Loucy (cell line): ENCODE results near the gene FAAH.

ENCODE experiments used
- H2AFZ ChIP-seq: fragments of 200-600 bp; sonication (generic); 2 replicates; pipeline ENCODE4 v1.6.0; 2016; ENCODE audit warnings: antibody characterized with exemption, mild to moderate bottlenecking, low read length, moderate library complexity
- H3F3A ChIP-seq: fragments of 200-600 bp; 2 replicates; pipeline ENCODE4 v1.6.0; 2016; ENCODE audit warnings: antibody characterized with exemption, low read depth, mild to moderate bottlenecking
- H3K27me3 ChIP-seq: fragments of 200-600 bp; sonication (generic); 2 replicates; pipeline ENCODE4 v1.6.1; 2014; ENCODE audit warnings: low read length, mild to moderate bottlenecking; ENCODE audit not compliant: insufficient read depth, poor library complexity, severe bottlenecking
- H3K36me3 ChIP-seq: fragments of 200-600 bp; sonication (generic); 2 replicates; pipeline ENCODE4 v1.6.1; 2016; ENCODE audit warnings: low read length; ENCODE audit not compliant: insufficient read depth
- H3K4me1 ChIP-seq: fragments of 200-600 bp; sonication (generic); 2 replicates; pipeline ENCODE4 v1.5.1; 2014; ENCODE audit warnings: low read length, mild to moderate bottlenecking; ENCODE audit not compliant: insufficient read depth, poor library complexity, severe bottlenecking
- H3K4me2 ChIP-seq: fragments of 200-600 bp; sonication (generic); 2 replicates; pipeline ENCODE4 v1.6.0; 2014; ENCODE audit warnings: antibody characterized with exemption, low read length, low read depth, mild to moderate bottlenecking; ENCODE audit not compliant: poor library complexity, severe bottlenecking
- H3K4me3 ChIP-seq: fragments of 200-600 bp; sonication (generic); 2 replicates; pipeline ENCODE4 v1.5.1; 2014; ENCODE audit warnings: low read length, mild to moderate bottlenecking, mixed read lengths; ENCODE audit not compliant: poor library complexity, severe bottlenecking
- H3K79me2 ChIP-seq: fragments of 200-600 bp; sonication (generic); 2 replicates; pipeline ENCODE4 v1.6.1; 2014; ENCODE audit warnings: low read length; ENCODE audit not compliant: insufficient read depth
- H3K9ac ChIP-seq: fragments of 200-600 bp; sonication (generic); 2 replicates; pipeline ENCODE4 v1.6.0; 2014; ENCODE audit warnings: mild to moderate bottlenecking, low read depth, low read length, moderate library complexity; ENCODE audit not compliant: poor library complexity, severe bottlenecking
- H3K9me2 ChIP-seq: fragments of 200-600 bp; sonication (generic); replicated peaks from 2 replicates; pipeline ENCODE4 v1.6.1; 2016; ENCODE audit warnings: low read depth, low read length, mixed read lengths
- H3K9me3 ChIP-seq: fragments of 200-600 bp; sonication (generic); 2 replicates; pipeline ENCODE4 v1.6.1; 2014; ENCODE audit warnings: mild to moderate bottlenecking, antibody characterized with exemption, low read length, low read depth; ENCODE audit not compliant: insufficient read depth
- H4K20me1 ChIP-seq: fragments of 200-600 bp; sonication (generic); 2 replicates; pipeline ENCODE4 v1.6.0; 2014; ENCODE audit warnings: antibody characterized with exemption, low read length, mild to moderate bottlenecking; ENCODE audit not compliant: insufficient read depth, poor library complexity, severe bottlenecking
- CTCF ChIP-seq: fragments of 200-600 bp; sonication (generic); conservative IDR thresholded peaks from 2 replicates; pipeline ENCODE4 v1.5.1; 2014; ENCODE audit warnings: mild to moderate bottlenecking, antibody characterized with exemption, low read length
- EZH2phosphoT487 ChIP-seq: fragments of 200-600 bp; IDR thresholded peaks from 2 replicates; pipeline ENCODE4 v1.6.1; 2018; ENCODE audit warnings: antibody characterized with exemption, mild to moderate bottlenecking, moderate library complexity, borderline replicate concordance

Gene FAAH

DNA sequence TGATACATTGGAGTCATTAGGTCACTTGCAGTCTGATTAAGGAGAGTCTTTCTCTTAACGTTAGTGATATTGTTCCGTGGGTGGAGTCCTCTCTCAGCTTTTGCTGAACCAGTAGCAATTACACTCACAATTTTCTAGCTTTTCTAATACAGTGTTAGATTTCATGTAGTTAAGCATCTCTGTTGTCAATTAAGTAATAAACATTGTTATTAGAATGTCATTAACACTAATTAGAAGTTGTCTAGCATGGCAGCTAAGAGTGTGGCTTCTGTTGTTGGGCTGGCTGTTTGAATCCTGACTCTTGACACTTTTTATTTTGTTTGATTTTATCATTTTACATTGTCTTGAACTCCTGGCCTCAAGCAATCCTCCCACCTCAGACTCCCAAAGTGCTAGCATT lies 33.4 kb downstream of the FAAH start:
- Histone ChIP-seq H3K36me3 (no peaks in the 10 kb centered on the region), H3K4me2 (no peak overlapping the region), H3K27me3 (no peaks in the 10 kb centered on the region), H3K9me2 (no peaks in the 10 kb centered on the region), H3K9me3 (no peaks in the 10 kb centered on the region), H2AFZ (no peak overlapping the region), H4K20me1 (no peaks in the 10 kb centered on the region), H3K4me1 (no peaks in the 10 kb centered on the region), H3K9ac (no peak overlapping the region), H3K4me3 (no peak overlapping the region), H3K79me2 (no peaks in the 10 kb centered on the region), H3F3A (no peaks in the 10 kb centered on the region)
- TF ChIP-seq EZH2phosphoT487, result no peak
- TF ChIP-seq CTCF, result no peak

- H3K27me3 ChIP-seq, result no peaks in the 10 kb centered on the region
- no peaks in the 10 kb centered on the region for H3K9me3 ChIP-seq
- H2AFZ ChIP-seq, result no peak overlapping the region
- no peaks in the 10 kb centered on the region for H3K9me2 ChIP-seq
- H3K79me2 ChIP-seq, result no peaks in the 10 kb centered on the region
- no peaks in the 10 kb centered on the region for H3K36me3 ChIP-seq
- H3K9ac ChIP-seq, result no peak overlapping the region
- H4K20me1 ChIP-seq, result no peaks in the 10 kb centered on the region
- H3K4me3 ChIP-seq, result no peak overlapping the region
- TF ChIP-seq CTCF (no peak), EZH2phosphoT487 (no peak)
- H3F3A ChIP-seq, result no peaks in the 10 kb centered on the region
- H3K4me1 ChIP-seq, result no peaks in the 10 kb centered on the region
- H3K4me2 ChIP-seq, result no peak overlapping the region
These were observed 35.3 kb downstream of the FAAH start for GRCh38 chr1:46429436-46429835.

- Histone ChIP-seq H3K4me1 (no peaks in the 10 kb centered on the region), H3K4me2 (no peak overlapping the region)
These were observed 37.6 kb downstream of the FAAH start for GRCh38 chr1:46431695-46432094.

More at GRCh38 chr1:46431695-46432094, 37.6 kb downstream of the FAAH start:
- Histone ChIP-seq H2AFZ (no peak overlapping the region), H3K36me3 (no peaks in the 10 kb centered on the region), H3K9ac (no peak overlapping the region), H3F3A (no peaks in the 10 kb centered on the region), H3K4me3 (no peak overlapping the region), H3K9me2 (no peaks in the 10 kb centered on the region), H3K27me3 (no peaks in the 10 kb centered on the region), H4K20me1 (no peaks in the 10 kb centered on the region), H3K79me2 (no peaks in the 10 kb centered on the region), H3K9me3 (no peaks in the 10 kb centered on the region)
- no peak for TF ChIP-seq EZH2phosphoT487
- peak; percentile 31 for TF ChIP-seq CTCF
